NOMO-1 treated with dmso at 0.1 percent for 144 hours (cell line): ENCODE measurements around the gene SVIL.

ENCODE experiments used
- DNase-seq: peaks from one replicate; lab custom pipeline; 2025; ENCODE audit not compliant: unreplicated experiment; lab: John Stamatoyannopoulos, UW

The SVIL gene

GRCh38 chr10:29431711-29432110 is 203.1 kb downstream of the SVIL start:
- DNase-seq = no peak

DNA sequence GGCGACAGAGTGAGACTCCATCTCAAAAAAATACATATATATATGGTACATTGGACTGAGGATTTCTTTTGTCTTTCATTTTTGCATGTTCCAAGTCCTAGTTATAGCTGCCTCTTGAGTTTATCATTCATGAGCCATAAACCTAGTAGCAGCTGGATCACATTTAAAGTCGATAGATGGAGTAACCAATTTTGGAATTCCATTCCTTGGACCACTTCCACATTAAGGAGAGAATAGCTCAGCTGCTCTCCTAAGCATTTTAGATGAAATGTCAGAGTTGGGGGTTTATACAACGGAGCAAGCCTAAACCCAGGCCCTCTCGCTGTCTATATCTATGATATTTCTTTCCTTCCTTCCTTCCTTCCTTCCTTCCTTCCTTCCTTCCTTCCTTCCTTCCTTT is 204.7 kb downstream of the SVIL start:
- DNase-seq = no peak

GRCh38 chr10:29428486-29428885 is 206.3 kb downstream of the SVIL start:
- DNase-seq = no peak

- no peak for DNase-seq
These were observed 207.1 kb downstream of the SVIL start for GRCh38 chr10:29427667-29428066.

DNA sequence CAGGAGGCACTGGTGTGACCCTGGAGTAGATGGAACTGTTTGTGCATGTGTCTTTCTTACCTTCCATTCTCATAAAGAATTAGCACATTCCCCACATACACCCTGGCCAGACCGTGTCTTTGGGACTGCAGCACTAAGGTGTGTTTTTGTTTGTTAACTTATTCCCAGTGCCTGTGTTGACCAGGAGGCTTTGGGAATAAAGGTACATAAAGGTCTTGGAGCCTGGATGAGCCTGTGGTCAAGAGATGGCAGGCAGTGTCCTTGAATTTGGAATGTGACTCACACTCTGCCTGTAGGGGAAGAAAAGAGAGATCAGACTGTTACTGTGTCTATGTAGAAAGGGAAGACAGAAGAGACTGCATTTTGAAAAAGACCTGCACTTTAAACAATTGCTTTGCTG is 208.4 kb downstream of the SVIL start:
- no peak for DNase-seq

GRCh38 chr10:29424017-29424416 is 210.8 kb downstream of the SVIL start:
- no peak for DNase-seq

DNA sequence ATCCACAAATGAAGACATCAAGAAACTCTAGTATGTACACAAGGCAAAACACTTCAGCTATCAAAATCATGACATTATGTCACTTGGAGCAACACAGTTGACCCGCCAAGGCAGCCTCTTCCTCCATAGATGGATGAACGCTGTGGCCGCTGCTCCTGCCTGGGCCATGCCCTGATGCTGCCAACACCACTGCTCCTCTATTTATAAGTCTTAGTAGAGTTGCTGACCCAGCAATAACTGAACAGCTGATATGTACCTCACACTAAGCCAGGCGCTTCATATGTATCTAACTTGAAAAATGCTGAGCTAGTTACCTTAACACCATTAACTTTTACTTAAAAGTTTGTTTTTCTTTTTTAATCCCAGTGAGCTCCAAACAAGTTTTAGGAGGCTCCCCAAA is 214.0 kb downstream of the SVIL start:
- DNase-seq = no peak

GRCh38 chr10:29417324-29417723 is 217.4 kb downstream of the SVIL start:
- no peak for DNase-seq

DNA sequence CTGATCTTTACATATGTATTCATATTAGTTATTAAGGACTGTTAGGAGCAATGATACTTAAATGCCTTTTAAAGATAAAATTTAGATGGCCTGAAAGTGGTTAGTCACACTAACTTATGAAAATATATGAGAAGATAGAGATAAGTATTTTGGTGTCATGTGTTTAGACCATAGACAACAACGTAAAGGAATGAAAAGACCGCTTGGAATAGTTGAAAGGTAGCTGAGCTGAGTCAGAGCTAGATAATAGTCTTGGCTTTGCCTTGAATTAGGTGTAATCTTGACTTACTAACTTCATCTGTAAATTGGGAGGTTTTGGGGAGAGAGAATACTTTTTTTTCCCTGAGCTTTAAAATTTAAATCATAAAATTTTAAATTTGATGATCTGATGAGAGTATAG is 218.9 kb downstream of the SVIL start:
- DNase-seq = no peak

DNA sequence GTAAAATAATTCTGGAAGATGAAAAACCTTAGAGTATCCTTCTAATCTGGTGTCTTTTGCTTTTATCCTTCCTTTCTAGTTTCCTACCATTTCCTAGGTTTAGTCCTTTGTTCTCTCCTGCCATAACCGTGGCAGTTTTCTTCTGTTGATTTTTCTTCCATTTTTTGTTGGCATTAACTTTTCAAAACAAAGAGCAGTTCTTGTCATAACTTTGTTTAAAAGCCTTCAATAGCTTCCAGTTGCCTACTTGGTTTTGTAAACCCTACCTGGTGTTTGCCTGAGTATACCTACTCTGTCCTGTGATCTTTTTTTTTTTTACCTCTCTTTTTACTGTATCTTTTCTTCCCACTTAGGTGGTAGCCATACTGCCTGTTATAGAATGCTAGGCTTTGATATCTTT is 220.3 kb downstream of the SVIL start:
- DNase-seq = no peak

DNA sequence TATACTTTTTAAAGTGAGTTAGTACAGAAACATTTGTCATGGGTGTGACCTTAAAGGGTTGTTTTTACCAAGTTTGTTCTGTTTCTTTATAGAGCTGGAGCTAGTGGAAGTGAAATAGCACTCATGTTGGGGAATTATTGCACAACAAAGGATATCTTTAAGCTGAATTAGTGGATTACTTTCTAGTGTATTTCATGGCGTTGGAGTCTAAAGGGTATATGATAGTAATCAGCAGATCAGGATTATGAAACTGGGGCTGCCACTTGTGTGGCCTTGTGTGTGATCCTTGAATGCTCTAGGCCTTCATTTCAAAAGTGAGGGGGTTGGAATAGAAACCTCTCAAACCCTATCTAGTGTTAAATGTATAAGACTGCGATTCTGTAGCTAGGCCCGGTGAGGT is 222.3 kb downstream of the SVIL start:
- DNase-seq = no peak

DNA sequence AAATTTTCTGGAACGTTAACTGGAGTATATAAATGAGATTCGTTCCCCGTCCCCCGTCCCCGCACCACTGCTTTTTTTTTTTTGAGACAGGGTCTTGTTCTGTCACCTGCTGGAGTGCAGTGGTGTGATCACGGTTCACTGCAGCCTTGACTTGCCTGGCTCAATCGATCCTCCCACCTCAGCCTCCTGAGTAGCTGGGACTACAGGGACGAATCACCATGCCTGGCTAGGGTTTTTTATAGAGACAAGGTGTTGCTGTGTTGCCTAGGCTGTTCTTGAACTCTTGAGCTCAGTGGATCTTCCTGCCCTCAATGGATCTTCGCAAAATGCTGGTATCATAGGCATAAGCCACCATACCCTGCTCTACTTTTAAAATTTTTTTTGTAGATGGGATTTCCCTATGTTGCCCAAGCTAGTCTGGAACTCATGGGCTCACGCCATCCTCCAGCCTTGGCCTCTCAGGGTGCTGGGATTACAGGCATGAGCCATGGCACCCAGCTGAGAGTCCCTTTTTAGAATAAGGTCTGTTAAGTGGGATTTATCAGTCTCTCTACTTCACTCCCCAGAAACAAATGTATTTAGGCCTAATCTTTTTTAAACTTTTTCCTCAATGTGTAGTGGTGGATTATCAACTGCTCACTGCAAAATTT is 223.0 kb downstream of the SVIL start:
- no peak for DNase-seq

DNA sequence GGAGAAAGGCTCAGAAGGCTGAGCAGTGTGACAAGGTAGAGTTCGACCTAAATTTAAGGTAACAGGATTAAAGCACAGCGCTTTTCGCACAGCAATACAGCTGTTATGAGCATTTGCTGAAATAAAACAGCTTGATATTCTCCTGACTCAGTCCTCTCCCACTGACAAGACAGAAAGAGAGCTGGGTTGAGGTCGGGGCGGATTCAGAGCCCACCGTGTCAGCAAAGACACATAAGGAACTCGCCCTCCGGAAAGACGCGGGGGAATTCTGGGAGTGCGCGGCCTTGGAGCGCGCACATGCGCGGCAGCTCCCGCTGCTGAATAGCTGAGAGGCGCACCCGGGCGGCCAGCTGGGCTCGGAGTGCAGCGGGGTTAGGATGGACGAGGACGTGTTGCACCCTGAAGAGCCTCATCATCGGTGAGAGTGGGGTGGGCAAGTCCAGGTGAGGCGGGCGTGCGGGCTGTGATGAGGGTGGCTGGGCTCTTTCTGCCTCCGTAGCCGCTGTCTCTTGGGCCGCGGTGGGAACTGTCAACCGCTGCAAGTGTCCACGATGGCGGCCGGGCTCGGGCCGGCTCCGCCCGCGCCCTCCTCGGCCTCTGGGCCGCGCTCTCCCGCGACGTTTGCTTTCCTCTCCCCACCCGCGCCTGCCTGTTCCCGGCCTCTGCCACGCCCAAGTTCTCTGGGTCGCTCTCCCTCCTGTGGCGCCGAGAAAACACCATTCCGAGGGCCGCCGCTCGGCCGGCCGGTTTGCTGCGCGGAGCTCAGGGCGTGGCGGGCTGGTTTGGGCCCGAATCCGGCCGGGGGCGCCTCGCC is 225.3 kb downstream of the SVIL start:
- DNase-seq = peak; percentile 41

DNA sequence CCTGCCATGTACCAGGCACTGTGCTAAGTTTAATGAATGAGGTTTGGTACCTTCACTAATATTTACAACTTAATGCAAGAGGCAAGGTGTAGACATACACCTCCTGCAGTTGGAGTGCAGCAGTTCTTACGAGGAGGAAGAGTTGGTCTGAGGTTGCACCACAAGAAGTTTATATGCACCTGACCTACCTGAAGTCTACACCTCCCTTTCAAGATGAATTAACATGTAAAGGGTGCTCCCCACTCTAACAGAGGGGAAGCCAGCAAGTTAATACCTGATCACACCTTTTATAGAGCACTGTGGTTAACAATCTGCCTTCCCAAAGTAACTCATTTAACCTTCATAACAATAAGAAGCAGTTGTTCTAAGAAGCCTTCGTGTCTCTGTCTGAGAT is 225.9 kb downstream of the SVIL start:
- DNase-seq = no peak
